Measurements from ENCODE around the gene CDHR4.
A peak's percentile ranks its signal among the peaks of the same experiment; 100 is the strongest.
"Not testable (repeated sequence)": the region's sequence is repeated elsewhere in the genome, so short reads cannot be mapped to it uniquely, and the experiment has no call there.

The CDHR4 gene

DNA sequence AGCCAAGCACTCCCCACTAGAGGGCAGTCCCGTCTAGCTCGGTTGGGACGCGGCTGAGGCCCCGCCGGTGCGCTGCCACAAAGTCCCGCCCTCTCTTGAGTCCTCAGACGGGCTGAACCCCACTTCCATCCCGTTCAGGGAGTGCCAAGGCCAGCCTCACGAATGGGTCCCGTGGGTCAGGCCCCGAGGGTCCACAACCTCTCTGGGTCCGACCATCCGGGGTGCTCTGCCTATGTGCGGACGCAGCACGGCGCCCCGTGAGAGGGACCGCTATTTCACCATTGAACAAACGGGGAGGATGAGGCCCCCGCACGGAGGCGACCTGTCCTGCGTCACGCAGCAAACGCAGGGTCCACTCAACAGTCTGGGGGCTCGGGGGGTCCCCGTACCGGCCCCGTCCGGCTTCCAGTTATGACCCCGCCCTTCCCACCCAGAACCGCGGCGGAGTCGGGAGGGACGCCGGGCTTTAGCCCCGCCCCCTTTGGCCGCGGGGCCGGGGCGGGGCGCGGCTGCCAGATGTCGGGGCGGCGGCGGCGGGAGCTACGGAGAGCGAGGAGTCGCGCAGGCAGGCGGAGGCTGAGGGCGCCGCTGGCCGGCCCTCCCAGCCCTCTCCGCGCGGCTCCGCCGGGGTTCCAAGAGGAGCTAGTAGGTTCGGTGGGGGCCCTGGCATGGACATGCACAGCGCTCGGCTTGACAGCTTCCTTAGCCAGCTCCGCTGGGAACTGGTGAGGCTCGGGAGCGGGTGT lies 3.2 kb upstream of the CDHR4 start, which contains the start of gene INKA1:
Gene INKA1 (plus strand): TSS at position 543 of the 746 bp plus-strand sequence. CDS start 132 bp downstream, at position 675.
- DNase-seq: peak; percentile 75

DNA sequence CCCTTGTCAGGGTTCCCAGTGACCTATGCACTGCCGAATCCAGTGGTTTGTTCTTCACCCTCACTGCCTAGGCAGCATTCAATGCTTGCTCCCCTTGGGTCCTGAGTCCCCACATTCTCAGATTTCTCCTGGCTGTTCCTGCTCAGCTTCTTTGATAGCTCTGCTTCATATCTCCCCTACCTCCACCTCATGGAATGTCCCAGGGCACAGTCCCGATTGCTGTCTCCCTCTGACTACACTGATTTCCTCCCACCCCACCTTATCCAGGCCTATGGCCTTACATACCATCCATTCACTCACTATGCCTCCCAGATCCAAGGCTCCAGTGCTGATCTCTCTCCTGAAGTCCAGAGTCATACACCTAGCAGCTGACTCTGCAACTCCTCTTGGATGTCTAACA lies 1.5 kb upstream of the CDHR4 start:
- DNase-seq: no peak

DNA sequence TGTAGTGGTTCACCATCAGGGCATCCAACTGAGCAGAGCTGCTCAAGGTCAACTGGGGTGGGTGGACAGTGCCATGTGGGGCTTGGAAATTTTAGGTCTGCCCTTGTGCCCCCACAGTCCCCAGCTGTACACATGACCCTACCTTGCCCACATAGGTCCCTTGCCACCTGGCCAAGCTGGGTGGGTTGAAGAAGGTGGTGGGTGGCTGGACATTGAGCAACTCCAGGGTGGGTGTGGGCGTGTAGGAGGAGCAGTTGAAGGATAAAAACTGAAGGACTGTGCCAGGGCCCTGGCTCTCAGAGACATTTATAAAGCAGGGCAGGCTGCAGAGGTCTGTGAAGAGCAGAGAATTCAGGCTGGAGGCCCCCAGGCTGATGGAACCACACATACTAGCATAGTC lies 568 bp downstream of the CDHR4 start:
- DNase-seq: no peak

DNA sequence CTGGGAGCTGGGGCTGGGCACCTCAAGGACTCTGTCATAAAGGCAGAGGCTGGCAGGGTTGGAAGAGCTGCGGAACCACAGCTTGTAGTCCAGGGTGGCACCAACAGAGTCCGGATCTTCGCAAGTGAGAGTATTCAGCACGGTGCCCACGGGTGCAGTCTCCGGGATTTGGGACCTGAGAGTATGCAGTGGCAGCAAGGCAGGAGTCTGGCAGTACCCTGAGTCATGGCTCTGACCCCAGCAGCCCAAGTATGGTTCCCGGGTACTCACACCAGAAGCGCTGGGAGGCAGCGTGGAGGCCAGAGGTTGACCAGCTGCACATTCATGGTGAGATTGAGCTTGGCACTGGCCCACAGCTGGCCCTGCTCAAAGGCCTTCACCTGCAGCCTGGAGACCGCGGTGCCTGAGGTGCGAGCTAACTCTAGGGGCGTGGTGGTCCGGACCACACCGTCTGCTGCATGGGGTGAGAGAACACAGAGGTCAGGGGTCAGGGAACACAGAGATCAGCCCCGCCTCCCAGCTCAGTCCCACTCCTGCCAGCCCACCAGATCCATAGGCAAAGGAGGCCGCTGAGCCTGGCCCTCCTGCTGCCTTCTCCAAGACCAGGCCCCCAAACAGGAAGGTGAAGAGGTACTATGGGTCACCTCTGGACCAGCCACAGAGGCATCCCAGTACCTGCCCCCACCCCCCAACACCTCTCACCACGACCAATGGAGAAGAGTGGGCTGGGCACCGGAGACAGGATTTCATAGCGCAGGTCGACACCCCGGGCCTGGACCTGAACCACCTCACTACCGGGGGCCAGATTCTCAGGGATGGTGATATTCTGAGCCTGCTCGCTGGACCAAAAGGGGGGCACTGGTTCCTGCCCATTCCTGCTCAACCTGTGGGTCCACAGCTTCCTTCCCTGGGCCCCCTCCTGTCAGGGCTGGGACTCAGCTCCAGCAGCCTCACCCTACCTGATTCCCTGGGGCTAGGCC lies 4.5 kb downstream of the CDHR4 start:
- DNase-seq: no peak

DNA sequence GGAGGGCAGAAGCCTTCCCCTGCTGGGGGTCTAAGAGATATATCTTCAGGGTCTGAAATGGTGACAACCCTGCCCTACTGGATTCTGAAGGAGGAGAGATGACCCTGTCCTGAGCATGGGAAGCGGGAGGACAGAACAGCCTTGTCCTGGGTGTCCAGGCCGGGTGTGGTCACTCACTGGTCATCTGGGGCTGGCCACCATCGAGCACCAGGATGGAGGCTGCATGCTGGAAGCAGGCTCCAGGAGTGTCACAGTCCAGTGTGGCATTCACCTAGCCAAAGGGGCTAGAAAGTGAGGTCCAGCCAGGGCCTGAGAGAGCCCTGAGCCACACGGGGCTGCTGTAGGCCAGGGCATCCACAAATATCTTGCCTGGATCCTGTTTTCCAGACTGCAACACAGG lies 5.2 kb downstream of the CDHR4 start:
- no peak for DNase-seq

DNA sequence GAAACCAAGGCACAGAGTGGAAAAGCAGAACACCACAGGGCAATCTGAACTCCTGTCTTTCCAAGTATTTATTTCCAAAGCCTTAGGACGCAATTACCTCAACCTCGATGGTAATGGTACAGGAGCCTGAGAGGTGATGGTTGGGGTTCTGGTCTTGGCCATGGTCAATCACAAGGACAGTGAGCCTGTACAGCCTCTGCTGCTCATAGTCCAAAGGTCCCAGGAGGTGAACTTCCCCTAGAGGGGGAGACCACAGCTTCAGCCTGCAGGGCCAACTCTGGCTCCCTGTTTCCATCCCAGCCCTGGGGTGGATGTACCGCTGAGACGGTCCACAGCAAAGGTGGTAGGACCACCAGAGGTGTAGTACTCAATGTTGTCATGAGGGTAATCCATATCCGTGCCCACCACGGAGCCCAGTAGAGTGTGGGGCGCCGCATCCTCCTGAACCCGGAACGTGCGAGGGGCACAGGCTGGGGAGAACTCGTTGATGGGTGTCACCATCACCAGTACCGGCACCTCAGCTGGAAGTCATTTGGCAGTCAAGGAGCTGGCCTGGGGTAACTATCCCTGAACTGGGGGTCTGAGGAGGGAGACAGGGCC lies 6.1 kb downstream of the CDHR4 start:
- no peak for DNase-seq

DNA sequence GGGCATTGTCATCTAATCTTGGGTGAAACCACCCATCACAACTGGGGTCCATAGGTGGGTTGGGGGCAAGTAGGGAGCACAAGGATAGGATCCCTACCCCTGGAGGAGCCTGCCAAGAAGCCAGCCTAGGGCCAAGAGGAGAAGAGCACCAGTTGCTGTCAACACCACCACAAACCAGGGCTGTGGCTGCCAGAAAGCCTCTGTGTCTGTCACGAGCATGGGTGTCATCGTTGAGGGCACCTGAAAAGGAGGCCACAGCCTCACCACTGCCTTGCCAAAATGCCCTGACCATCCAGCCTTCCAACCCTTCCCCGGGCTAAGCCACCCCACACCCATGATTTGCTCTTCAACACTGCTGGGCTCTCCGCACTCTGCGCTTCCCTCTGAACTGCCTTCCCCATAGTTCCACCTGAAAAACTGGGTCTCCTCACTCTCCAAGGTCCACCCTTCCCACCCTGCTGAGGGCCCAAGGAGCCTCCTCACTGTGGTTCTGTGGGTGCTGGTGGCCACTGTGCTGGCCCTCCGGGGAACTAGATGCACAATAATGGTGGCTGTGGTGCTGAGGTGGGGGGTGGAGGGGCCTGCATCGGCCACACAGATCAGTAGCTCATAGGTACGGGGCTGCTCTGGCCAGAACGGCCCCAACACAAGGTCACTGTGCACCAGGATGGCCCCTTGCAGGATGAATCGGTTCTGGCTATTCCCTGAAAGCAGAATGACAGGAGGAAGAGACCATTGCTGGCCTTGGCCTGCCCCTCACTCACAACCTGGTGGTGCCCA lies 7.1 kb downstream of the CDHR4 start:
- DNase-seq: no peak

DNA sequence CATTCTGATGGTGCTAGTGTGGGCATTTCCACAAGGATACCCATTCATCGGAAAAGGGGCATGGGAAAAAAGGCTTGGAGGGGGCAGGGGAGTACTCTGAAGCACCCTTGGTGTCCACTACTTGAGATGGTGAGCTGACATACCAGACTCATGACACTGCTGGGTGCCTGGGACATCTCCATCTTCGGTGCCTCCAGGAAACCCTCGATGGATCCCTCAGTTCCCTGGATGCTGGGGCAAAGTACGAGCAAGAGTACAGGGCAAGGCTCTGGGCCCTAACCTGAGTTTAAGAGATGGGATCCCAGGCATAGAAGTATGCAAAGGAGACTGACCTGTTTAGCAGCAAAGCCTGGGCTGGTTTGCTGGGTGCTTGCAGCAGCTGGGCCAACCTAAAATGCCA lies 8.1 kb downstream of the CDHR4 start:
- DNase-seq: no peak

DNA sequence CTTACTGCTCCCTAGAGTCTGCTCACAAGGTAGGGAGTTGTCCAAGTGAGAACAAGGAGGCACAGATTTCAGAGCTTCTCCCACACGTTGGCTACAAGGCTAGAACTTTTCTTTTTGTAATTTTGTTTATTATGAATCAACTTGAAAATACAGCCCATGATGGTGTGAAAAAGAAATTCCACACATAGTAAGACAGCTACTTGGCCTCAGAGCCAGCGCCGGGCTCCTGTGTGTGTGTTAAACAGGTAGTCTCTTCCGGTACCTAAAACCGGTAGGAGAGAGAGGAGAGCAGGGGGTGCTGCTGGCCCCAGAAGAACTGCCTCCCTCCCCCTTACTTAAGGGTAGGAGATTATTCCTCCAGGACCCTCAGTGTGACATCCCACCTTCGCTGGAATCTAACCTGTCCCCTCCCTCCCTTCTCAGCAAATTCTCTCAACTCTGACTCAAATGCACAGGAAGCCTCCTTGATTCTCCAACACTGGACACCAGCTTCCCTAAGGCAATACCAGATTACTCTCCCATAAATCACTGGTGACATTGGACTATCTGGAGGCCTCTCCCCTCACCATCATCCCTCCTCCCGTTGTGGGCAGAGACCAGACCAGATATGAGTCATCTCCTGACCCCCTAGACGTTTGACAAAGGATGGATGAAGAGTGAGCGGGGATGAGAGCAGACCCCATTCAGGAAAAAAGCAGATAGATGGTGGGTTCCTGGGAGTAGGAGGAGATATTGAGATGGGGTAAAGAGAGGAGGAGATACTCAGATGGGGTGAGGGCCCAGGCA lies 8.9 kb downstream of the CDHR4 start:
- DNase-seq: no peak

DNA sequence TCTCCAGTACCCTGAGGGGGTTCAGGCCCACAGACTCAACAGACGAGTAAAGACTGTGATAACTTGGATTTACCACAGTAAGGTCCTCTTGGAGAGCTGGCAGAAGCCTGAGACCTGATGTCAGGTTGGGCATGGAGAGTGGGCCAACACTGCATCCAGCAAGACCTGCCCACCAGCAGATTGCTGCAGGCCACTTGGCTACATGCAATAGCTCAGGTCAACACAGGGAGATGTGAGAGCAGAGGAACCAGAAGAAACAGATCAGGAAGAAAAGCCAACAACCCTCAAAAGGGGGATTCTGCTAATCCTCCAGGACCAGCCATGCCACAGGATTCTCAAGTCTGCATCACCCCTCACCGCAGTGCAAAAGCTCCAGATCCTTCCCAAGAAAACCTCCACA lies 11.6 kb downstream of the CDHR4 start:
- no peak for DNase-seq

DNA sequence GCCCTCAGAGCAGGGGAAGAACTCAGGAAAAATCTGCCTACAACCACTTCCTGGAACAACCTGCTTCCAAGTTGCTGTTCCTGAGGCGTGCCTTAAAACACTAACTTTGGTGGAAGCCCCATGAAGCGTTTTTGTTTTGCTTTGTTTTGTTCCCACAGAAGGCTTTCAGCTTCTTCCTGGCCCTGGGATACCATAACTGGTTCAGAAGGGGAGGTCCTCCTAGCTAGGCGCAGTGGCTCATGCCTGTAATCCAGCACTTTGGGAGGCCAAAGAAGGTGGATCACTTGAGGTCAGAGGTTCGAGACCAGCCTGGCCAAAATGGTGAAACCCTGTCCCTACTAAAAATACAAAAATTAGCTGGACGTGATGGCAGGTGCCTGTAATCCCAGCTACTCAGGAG lies 12.1 kb downstream of the CDHR4 start:
- DNase-seq: no peak

DNA sequence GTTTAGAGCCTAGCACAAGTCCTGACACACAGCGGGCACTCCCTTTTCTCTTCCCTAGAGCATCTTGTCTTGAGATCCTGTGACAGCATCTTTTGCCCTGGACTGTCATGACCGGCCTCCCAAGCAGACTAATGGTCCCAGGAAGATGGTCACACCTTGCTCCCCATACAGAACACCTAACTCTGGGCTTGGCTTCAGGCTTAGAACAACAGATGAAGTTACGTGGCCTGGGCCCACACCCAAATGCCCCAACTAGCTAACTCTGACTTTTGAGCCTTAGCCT lies 12.6 kb downstream of the CDHR4 start:
- DNase-seq: no peak

DNA sequence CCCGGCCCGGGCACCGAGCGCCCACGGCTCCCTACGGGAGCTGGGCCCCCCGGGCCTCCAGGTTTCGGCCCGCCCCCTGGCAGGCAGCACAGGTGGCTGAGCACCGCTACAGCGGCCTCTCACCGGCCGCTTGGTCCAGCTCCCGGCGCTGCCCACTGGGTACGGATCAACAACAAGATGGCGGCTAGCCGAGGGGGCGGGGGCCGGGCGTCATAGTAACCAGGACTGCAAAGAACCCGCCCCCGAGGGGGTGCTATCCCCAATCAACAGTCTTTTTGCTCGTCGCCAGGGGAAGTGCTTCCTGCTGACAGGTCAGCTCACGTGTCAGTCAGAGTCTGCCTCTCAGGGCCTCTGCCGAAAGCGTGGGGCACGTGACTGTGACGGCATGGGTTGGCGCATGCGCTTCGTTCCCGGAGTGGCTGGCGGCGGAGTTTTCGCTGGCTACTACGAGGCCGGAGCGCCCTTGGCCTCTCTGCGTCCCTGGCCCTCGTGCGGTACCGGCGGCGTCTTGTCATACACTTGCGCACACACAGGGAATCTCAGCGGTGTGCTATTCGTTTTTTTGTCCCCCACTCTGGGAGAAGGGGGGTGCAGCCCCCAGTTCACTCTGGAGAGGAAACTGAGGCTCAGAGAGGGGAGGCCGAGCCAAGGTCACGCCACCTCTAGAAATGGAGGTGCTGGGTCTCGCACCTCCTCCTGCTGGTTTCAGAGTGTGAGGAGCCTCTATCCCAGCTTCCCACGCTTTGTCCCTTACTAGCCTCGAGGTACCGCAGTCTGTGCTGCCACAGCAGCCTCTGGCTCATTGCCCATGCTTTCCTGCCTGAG lies 13.1 kb downstream of the CDHR4 start, which contains the start of gene IP6K1:
Gene IP6K1 (minus strand): TSS at position 186 of the 825 bp plus-strand sequence. CDS start 38,502 bp downstream, outside the sequence.
- peak; percentile 98 for DNase-seq

DNA sequence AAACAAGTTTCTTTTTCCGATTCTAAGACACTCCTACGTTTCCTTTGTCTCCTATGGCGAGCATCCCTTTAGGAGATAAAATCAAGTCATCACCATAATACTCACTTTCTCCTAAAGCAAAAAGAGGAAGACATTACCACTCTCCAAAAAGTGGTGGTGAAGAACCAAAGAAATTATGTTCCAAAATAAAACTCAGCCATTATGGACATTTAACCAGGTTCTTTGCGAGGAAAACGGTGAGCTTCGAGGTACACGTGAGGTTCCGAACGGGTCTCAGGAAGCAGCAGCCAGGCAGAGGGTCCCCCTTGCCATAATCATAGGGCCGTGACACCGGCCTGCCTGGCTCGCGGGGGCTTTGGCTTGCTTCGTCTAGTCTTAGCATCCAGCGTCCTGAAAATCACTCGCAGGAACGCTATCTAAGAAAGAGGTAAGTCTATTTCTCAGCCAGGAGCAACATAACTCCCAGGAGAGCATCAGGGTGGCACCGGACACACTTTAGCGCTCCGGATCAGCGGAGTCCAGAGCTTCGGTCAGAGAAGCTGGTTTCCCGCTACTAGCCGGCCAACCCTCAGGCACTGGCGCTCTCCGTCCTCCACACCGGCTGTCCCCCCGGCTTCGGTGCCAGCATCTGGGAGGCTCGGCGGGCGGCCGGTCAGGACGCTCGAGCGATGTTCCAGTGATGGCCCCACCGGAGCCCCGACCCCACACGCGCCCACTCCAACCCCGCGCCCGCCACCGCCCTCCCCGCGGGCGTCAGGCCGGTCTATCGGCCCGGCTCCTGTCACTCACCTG lies 13.9 kb downstream of the CDHR4 start:
- DNase-seq: no peak

DNA sequence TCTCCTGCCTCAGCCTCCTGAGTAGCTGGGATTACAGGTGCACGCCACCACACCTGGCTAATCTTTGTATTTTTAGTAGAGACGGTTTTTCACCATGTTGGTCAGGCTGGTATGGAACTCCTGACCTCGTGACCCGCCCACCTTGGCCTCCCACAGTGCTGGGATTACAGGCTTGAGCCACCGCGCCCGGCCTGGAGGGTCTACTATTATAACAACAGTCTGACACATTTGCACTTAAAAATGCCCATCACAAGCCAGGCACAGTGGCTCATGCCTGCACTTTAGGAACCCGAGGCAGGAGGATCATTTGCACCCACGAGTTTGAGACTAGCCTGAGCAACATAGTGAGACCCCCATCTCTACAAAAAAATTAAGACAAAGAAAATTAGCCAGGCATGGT lies 17.4 kb downstream of the CDHR4 start:
- not testable (repeated sequence) for DNase-seq

DNA sequence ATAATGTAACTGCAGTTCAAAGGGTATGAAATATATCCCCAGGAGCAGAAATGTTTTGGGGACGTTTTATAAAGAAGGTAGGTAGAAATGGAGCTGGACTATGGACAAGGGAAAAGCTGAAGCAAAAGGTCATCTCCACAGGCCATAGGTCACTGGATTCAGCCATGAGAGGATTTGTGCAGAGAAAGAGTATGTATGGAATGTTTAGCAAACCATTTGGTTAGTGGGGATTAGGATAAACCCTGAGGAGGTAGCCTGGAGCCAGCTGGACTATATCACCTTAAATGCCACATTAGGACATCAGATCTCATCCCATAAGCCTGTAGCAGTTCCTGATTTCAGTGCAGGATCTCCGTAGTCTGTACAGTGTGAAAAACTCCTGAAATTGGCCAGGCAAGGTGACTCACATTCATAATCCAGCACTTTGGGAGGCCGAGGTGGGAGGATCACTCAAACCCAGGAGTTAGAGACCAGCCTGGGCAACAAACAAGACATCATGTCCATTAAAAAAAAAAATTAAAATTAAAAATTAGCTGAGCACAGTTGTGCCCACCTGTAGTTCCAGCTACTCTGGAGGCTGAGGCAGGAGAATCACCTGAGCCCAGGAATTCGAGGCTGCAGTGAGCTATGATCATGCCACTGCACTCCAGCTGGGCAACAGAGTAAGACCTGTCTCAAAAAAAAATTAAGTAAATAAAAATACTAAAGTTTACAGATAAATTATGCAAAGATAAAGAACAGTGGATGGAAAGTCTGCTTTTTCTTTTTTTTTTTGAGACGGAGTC lies 18.1 kb downstream of the CDHR4 start:
- no peak for DNase-seq

DNA sequence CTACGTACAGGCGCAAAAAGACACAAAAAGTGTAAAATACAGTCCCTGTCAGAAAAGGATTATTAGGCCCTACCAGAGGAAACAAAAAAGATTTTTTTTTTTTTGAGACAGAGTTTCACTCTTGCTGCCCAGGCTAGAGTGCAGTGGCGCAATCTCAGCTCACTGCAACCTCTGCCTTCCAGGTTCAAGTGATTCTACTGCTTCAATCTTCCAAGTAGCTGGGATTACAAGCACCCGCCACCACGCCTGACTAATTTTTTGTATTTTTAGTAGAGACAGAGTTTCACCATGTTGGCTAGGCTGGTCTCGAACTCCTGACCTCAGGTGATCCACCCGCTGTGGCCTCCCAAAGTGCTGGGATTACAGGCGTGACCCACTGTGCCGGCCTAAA lies 18.7 kb downstream of the CDHR4 start:
- DNase-seq: not testable (repeated sequence)

DNA sequence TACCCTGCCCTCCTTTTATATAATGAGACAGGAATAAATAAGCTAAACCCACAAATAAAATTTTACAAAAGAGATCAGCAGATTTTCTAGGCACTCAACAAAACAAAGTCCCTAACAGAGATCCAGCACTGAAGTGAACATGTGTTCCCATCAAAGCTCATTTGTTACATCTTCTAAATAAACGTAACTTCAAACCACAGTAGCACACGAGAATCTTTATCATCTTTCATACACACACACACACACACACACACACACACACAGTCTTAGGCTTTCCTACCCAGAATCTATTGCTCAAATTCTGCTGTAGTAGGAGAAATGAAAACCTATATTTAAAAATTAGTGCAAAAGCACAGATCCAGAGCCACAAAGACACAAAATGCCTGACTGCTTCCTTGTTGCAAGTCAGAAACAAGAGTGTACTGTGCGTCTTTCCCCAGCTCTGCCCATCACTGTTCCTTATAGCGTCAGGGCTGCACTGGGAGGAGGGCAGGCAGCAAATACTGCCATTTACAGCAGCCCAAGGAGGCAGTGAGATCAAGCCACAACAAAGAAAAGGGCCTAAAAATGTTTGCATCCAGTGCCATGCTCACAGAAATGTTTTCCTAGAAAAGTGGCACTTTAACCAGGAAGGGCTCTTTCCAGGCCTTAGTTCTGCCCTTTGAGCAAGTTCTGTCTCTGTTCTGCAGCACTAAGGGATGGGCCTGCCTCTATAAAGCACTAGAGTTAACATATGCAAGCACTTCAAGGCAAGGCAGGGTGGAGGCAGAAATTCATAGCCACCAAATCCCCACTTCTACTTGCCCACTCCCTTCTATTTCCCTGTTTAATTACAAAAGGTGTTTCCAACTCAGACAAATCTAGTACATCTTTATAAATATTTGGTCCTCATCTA lies 19.3 kb downstream of the CDHR4 start:
- DNase-seq: no peak

Data from NCI-H1048 (cell line).